ENCODE measurements around the gene HDAC4.

- TF ChIP-seq GATA2 (IDR thresholded peaks at IDR 0.05; ENCODE audit: low read depth, low read length), result no peak
- TF ChIP-seq GATA3 (IDR thresholded peaks at IDR 0.05; ENCODE audit: low read depth, low read length), result no peak
Observed at GRCh38 chr2:239420082-239420481, 19.3 kb upstream of the HDAC4 start.

Data from SH-SY5Y (cell line).